Thyroid gland (tissue), 4 donors: ENCODE results near the gene CPXM1. TPM values are rescaled to one million over a fixed set of nuclear protein-coding genes. Genes with fewer than 3 reads are reported as not detected.

ENCODE experiments used
- DNase-seq, 2 donors: peaks; one replicate each; pipeline ENCODE4 v3.0.0-alpha.2; 2019
- H3K27ac ChIP-seq, 3 donors: fragments of 200-600 bp; sonication (generic); 1 replicate in 2 of 3; 2 replicates in 1 of 3; pipeline ENCODE4 v1.5.1; 2016 to 2019; ENCODE audit warnings: mild to moderate bottlenecking in 1 of 3, moderate library complexity in 1 of 3
- H3K27me3 ChIP-seq: fragments of 200-600 bp; sonication (generic); one replicate; pipeline ENCODE4 v1.5.1; 2019
- H3K36me3 ChIP-seq, 2 donors: fragments of 200-600 bp; sonication (generic); one replicate each; pipeline ENCODE4 v1.5.1; 2016 to 2019
- H3K4me1 ChIP-seq, 2 donors: fragments of 200-600 bp; sonication (generic); one replicate each; pipeline ENCODE4 v1.5.1; 2017 to 2019
- H3K4me3 ChIP-seq, 3 donors: fragments of 200-600 bp; sonication (generic); replicated peaks in 1 of 3; 1 replicate in 2 of 3; 2 replicates in 1 of 3; pipeline ENCODE4 v1.5.1; 2016; ENCODE audit warnings: mild to moderate bottlenecking in 1 of 3
- H3K9me3 ChIP-seq: fragments of 200-600 bp; sonication (generic); one replicate; pipeline ENCODE4 v1.5.1; 2017
- CTCF ChIP-seq, 6 experiments: fragments of 200-600 bp in 3 of 6; fragments of 450-650 bp in 3 of 6; sonication (generic) in 3 of 6; IDR thresholded peaks; one replicate each; pipeline ENCODE4 v1.5.1; 2016 to 2019; ENCODE audit warnings: antibody characterized with exemption in 6 of 6, mild to moderate bottlenecking in 2 of 6, inconsistent platforms in 1 of 6, moderate library complexity in 1 of 6
- POLR2A ChIP-seq, 2 donors: fragments of 450-650 bp; IDR thresholded peaks; one replicate each; pipeline ENCODE4 v1.6.1; 2017; ENCODE audit warnings: antibody characterized with exemption in 2 of 2, mild to moderate bottlenecking in 2 of 2, moderate library complexity in 1 of 2
- WGBS, 2 donors: methylation state at CpG; one replicate each; pipeline ENCODE4 v1.1.5; 2017; 5-methylcytosine and 5-hydroxymethylcytosine counted together
- intact Hi-C: fragments of 100-400 bp; cut with DNase I; formaldehyde crosslinking; loops from one replicate; pipeline ENCODE4 v1.15.1; 2023
- total RNA-seq, 4 donors: library from RNA; depleted of rRNA; stranded (reverse); fragments of >200 nt; gene quantifications; one replicate each; pipeline ENCODE4 v1.2.3, GENCODE V29; 2016

CPXM1 gene
- total RNA-seq, 4 donors from 2014 or later, result 1.3 to 38.5 (median 16.5) TPM

GRCh38 chr20:2822073-2822472, 21.6 kb upstream of the CPXM1 start:
- intact Hi-C loops, result no loop called here
- Histone ChIP-seq H3K36me3 (no peaks in the 10 kb centered on the region), H3K27ac (no peak overlapping the region), H3K4me1 (peaks cover 0 to 7% of the 10 kb centered on the region in 2 donors), H3K27me3 (peaks cover 16% of the 10 kb centered on the region), H3K4me3 (no peak overlapping the region), H3K9me3 (no peaks in the 10 kb centered on the region)
- WGBS, 2 donors, result 21 to 29% methylated on average over 5 of the region's 5 CpGs
- DNase-seq, result no peak
- TF ChIP-seq POLR2A (IDR thresholded peaks at IDR 0.05), result no peak
- no peak for TF ChIP-seq CTCF (IDR thresholded peaks at IDR 0.05)

- intact Hi-C loops, result no loop called here
- peaks cover 12% of the 10 kb centered on the region for H3K27me3 ChIP-seq
- peaks cover 0 to 7% of the 10 kb centered on the region in 2 donors for H3K4me1 ChIP-seq
- 9 to 15% methylated on average over 41 to 51 of the region's 68 CpGs for WGBS, 2 donors
- H3K27ac ChIP-seq, result no peak overlapping the region
- no peaks in the 10 kb centered on the region for H3K36me3 ChIP-seq
- no peak for TF ChIP-seq CTCF (IDR thresholded peaks at IDR 0.05)
- no peak for TF ChIP-seq POLR2A (IDR thresholded peaks at IDR 0.05)
- H3K4me3 ChIP-seq, result no peak overlapping the region
- no peaks in the 10 kb centered on the region for H3K9me3 ChIP-seq
- no peak for DNase-seq
Observed at GRCh38 chr20:2820896-2821869, 20.8 kb upstream of the CPXM1 start.

- Histone ChIP-seq H3K27ac (no peak overlapping the region), H3K36me3 (no peaks in the 10 kb centered on the region), H3K9me3 (no peaks in the 10 kb centered on the region), H3K27me3 (peaks cover 12% of the 10 kb centered on the region), H3K4me1 (peaks cover 0 to 7% of the 10 kb centered on the region in 2 donors), H3K4me3 (no peak overlapping the region)
- 44 to 46% methylated on average over 30 to 31 of the region's 32 CpGs for WGBS, 2 donors
- TF ChIP-seq POLR2A (IDR thresholded peaks at IDR 0.05), result no peak
- no peak for TF ChIP-seq CTCF (IDR thresholded peaks at IDR 0.05)
- intact Hi-C loops, result no loop called here
- DNase-seq, result no peak
Observed at GRCh38 chr20:2820084-2820895, 19.9 kb upstream of the CPXM1 start.

GRCh38 chr20:2817891-2818595, 17.6 kb upstream of the CPXM1 start:
- intact Hi-C loops, result no loop called here
- Histone ChIP-seq H3K36me3 (no peaks in the 10 kb centered on the region), H3K4me1 (peaks cover 0 to 7% of the 10 kb centered on the region in 2 donors), H3K4me3 (no peak overlapping the region), H3K9me3 (no peaks in the 10 kb centered on the region), H3K27me3 (peaks cover 12% of the 10 kb centered on the region), H3K27ac (no peak overlapping the region)
- no peak for TF ChIP-seq POLR2A (IDR thresholded peaks at IDR 0.05)
- TF ChIP-seq CTCF (IDR thresholded peaks at IDR 0.05), result no peak
- DNase-seq, result no peak
- WGBS, 2 donors, result 89 to 90% methylated on average over 7 of the region's 7 CpGs
